ENCODE measurements around the gene CLIC1.

- TF ChIP-seq CTCF (IDR thresholded peaks at IDR 0.05) (no peak), POLR2A (IDR thresholded peaks at IDR 0.05) (no peak)
Observed at GRCh38 chr6:31727034-31727716, 9.2 kb downstream of the CLIC1 start.

Data from testis (tissue), 2 donors.